Right cardiac atrium (tissue), 5 donors: ENCODE data around the gene DAPK2. TPM values are rescaled to one million over a fixed set of nuclear protein-coding genes. Genes with fewer than 3 reads are reported as not detected.

ENCODE experiments used
- ATAC-seq, 2 donors: fragments of 200-7000 bp; cut with Tn5 transposase; one replicate each; pipeline versions ENCODE4 v1.8.0 to v1.9.1; 2020; ENCODE audit warnings: moderate library complexity in 2 of 2, mild to moderate bottlenecking in 1 of 2
- DNase-seq, 3 donors: peaks; one replicate each; pipeline ENCODE4 v3.0.0-alpha.2; 2020
- H3K27ac ChIP-seq: one replicate; pipeline ENCODE4 v1.5.1; 2013; ENCODE audit warnings: mild to moderate bottlenecking, low read length, control low read depth, moderate library complexity
- H3K27me3 ChIP-seq: one replicate; pipeline ENCODE4 v1.6.1; 2013; ENCODE audit not compliant: control insufficient read depth, insufficient read depth
- H3K4me1 ChIP-seq: one replicate; pipeline ENCODE4 v1.6.1; 2013; ENCODE audit warnings: low read length; ENCODE audit not compliant: control insufficient read depth, insufficient read depth
- H3K4me3 ChIP-seq: one replicate; pipeline ENCODE4 v1.5.1; 2013; ENCODE audit warnings: low read length, control low read depth
- H3K9me3 ChIP-seq: one replicate; pipeline ENCODE4 v1.6.1; 2013; ENCODE audit warnings: low read length; ENCODE audit not compliant: control insufficient read depth
- WGBS: extraction: QIAGEN DNeasy Blood & Tissue Kit; methylation state at CpG from one replicate; pipeline ENCODE4 v1.1.7; 2013; 5-methylcytosine and 5-hydroxymethylcytosine counted together
- intact Hi-C, 4 donors: fragments of 100-400 bp; cut with DNase I; formaldehyde crosslinking; loops; one replicate each; pipeline versions ENCODE4 v1.11.0 to v1.14.0; 2022 to 2023
- polyA plus RNA-seq: library from polyadenylated mRNA; stranded (reverse); fragments of 200-250 nt; gene quantifications from one replicate; pipeline ENCODE4 v1.2.3, GENCODE V29; 2013
- total RNA-seq, 4 donors: library from RNA; stranded (reverse); fragmentation: NEBNext Ultra II Directional; extraction: Animal tissue kit (Norgen Biotek cat#: 25700); gene quantifications; one replicate each; pipeline ENCODE4 v1.2.1, GENCODE V29; 2021
- donor health status: healthy with polysubstance abuse.
- donor health status: DM: no; HTN: yes; CAD: no.
- donor health status: DM: no; HTN: no; CAD: no.
- donor health status: DM: no; HTN: yes; CAD: no; lungs with severe emphysema.
- donor health status: DM: yes; HTN: yes; CAD: no.

The DAPK2 gene
- total and polyA plus RNA-seq, 5 donors, result 48.8 to 95.1 (median 83.6) TPM

DNA sequence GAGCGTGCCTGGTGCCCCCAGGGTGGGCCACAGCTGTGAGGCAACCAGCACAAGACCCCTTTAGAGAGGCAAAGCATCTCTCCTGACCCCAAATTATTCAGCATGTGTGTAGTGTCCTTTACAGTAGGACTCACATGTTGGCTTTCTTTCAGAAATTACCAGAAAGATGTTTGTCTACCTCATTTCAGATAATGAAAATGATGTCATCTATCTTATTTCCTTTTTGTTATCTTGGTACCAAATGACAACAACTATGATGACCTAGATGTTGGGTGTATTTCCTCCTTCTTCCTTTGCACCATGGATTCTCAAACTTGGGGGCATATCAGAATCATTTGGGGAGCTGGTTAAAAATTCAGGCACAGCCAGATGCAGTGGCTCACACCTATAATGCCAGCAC lies 50.5 kb downstream of the DAPK2 start:
- peaks cover 33% of the 10 kb centered on the region for H3K4me1 ChIP-seq

GRCh38 chr15:63994073-63994600 lies 52.1 kb downstream of the DAPK2 start:
- Histone ChIP-seq H3K27ac (peak overlapping the region; percentile 35), H3K4me3 (no peak overlapping the region), H3K4me1 (peaks cover 34% of the 10 kb centered on the region), H3K9me3 (no peaks in the 10 kb centered on the region), H3K27me3 (no peaks in the 10 kb centered on the region)
- WGBS, result 40% methylated on average over 4 of the region's 4 CpGs
- ATAC-seq (no peak), DNase-seq (no peak)
- intact Hi-C loops, result no loop called here

More for the DNA sequence above, 50.5 kb downstream of the DAPK2 start:
- Histone ChIP-seq H3K9me3 (no peaks in the 10 kb centered on the region), H3K4me3 (no peak overlapping the region), H3K27me3 (no peaks in the 10 kb centered on the region), H3K27ac (no peak overlapping the region)
- DNase-seq (no peak), ATAC-seq (no peak)
- WGBS, result 93% methylated on average over 1 of the region's 1 CpG
- intact Hi-C loops, result no loop called here

DNA sequence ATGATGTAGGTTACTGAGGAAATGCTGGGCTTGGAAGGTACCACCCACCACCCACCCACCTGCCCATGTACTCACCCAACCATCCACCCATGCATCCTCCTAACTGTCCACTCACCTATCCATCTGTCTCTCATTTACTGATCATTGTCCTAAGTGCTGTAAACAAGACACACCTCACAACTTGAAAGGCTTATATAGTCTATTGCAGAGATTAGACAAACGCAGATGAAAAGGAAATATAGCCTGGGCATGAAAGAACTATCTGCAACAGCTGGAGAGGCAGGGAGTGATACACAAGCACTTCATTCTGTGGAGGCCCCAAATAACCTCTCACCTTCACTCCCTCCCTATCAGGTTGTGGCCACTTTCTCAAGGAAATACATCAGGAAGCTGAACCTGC lies 54.0 kb downstream of the DAPK2 start:
- H3K4me3 ChIP-seq, result no peak overlapping the region
- H3K4me1 ChIP-seq, result peaks cover 26% of the 10 kb centered on the region
- H3K27ac ChIP-seq, result peak overlapping the region; percentile 66
- H3K27me3 ChIP-seq, result no peaks in the 10 kb centered on the region
- WGBS, result 48% methylated on average over 1 of the region's 1 CpG
- ATAC-seq (no peak), DNase-seq (no peak)
- no peaks in the 10 kb centered on the region for H3K9me3 ChIP-seq
- intact Hi-C loops, result no loop called here

DNA sequence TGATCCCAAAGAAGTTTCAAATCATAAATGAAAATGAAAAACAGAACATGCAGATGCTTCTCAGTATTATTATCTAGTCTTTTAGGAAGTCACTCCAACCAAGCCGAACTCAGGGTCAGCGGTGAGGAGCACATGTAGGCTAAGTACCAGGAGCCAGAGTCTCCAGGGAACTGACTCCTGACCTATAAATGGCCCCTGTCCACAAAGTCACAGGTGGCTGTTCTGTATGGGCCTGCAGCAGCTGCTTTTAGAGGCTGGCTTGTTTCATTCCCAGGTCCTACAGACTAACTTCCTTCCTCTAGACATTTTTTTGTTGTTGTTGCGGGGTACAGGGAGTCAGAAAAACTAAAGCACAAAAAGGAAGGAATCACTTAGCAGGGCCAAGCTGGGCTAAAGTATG lies 54.6 kb downstream of the DAPK2 start:
- 53% methylated on average over 3 of the region's 3 CpGs for WGBS
- DNase-seq (no peak), ATAC-seq (no peak)
- Histone ChIP-seq H3K4me3 (no peak overlapping the region), H3K4me1 (peaks cover 26% of the 10 kb centered on the region), H3K9me3 (no peaks in the 10 kb centered on the region), H3K27ac (peak overlapping the region; percentile 28), H3K27me3 (no peaks in the 10 kb centered on the region)
- intact Hi-C loops, result no loop called here

- Histone ChIP-seq H3K4me1 (peaks cover 28% of the 10 kb centered on the region), H3K27ac (peak overlapping the region; percentile 5), H3K9me3 (no peaks in the 10 kb centered on the region), H3K4me3 (no peak overlapping the region), H3K27me3 (no peaks in the 10 kb centered on the region)
- no peak for ATAC-seq
- intact Hi-C loops, result no loop called here
- WGBS, result 64% methylated on average over 8 of the region's 8 CpGs
- no peak for DNase-seq
Measured at GRCh38 chr15:63990454-63990853, 55.8 kb downstream of the DAPK2 start.

DNA sequence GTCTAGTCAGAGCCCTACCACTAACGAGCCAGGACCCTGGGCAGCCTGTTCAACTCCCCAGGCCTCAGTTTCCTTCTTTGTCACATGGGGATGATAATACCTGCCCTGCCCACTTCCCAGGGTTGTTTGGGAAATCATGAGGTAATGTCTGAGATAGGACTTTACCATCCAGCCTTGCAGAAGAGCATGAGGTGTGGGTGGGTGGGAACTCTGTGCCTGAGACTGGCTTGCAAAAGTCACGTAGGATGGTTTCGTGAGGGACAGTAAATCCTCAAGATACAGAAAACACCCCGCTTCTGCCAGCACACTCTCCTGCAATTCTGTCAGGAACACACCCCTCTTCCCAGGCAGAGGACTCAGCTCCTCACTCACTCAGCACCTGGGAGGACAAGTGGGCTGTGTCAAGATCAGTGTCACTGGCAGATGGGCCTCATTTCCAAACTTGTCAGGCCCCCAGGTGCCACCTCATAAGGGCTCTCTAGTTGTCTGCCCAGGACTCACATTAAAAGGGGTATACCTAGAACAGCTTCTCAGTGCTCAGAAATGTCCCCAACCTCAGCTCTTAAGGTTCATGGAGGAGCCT lies 58.4 kb downstream of the DAPK2 start:
- Histone ChIP-seq H3K4me1 (peaks cover 29% of the 10 kb centered on the region), H3K9me3 (no peaks in the 10 kb centered on the region), H3K27ac (peak overlapping the region; percentile 91), H3K4me3 (no peak overlapping the region), H3K27me3 (no peaks in the 10 kb centered on the region)
- ATAC-seq (peak; percentile 23 to 38), DNase-seq (peak; percentile 40 to 74 (median 62))
- intact Hi-C loops, result loop anchor here in 1 of 4 donors (10.0 kb wide), 1 partner anchor 57 kb away; the partner anchor contains the start of gene DAPK2
- 68% methylated on average over 4 of the region's 4 CpGs for WGBS

- intact Hi-C loops, result loop anchor here in 1 of 4 donors (10.0 kb wide), 1 partner anchor 58 kb away; the partner anchor contains the start of gene DAPK2
- Histone ChIP-seq H3K27ac (peak overlapping the region; percentile 91), H3K9me3 (no peaks in the 10 kb centered on the region), H3K4me3 (no peak overlapping the region), H3K27me3 (no peaks in the 10 kb centered on the region), H3K4me1 (peaks cover 27% of the 10 kb centered on the region)
- no peak for ATAC-seq
- 69% methylated on average over 3 of the region's 3 CpGs for WGBS
- DNase-seq, result no peak
Measured at GRCh38 chr15:63986751-63987341, 59.4 kb downstream of the DAPK2 start.

DNA sequence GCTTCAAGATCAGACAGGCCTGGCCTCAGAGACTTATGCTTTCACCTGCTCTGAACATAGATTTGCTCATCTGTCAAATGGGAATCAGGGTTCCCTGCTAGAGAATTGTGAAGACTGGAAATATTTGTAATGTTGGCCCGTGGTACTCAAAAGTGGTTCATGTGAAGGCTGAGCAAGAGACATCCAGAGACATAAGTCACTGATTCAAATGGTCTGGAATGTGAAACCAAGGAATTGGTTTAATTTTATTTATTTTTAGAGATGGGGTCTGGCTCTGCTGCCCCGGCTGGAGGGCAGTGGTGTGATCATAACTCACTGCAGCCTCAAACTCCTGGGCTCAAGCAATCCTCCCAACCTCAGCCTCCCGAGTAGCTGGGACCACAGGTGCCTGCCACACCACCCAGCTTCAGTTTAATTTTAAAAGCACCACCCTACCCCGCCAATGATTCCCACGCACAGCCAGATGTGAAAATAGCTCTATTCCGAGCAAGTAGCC lies 60.1 kb downstream of the DAPK2 start:
- no peaks in the 10 kb centered on the region for H3K9me3 ChIP-seq
- H3K27ac ChIP-seq, result peak overlapping the region; percentile 85
- ATAC-seq (no peak), DNase-seq (no peak)
- intact Hi-C loops, result loop anchor here in 1 of 4 donors (10.0 kb wide), 1 partner anchor 59 kb away; the partner anchor contains the start of gene DAPK2
- 71% methylated on average over 6 of the region's 6 CpGs for WGBS
- H3K4me3 ChIP-seq, result no peak overlapping the region
- peaks cover 26% of the 10 kb centered on the region for H3K4me1 ChIP-seq
- H3K27me3 ChIP-seq, result no peaks in the 10 kb centered on the region

- WGBS, result 47% methylated on average over 17 of the region's 17 CpGs
- peaks cover 19% of the 10 kb centered on the region for H3K4me1 ChIP-seq
Measured at GRCh38 chr15:63985221-63986184, 60.8 kb downstream of the DAPK2 start.

GRCh38 chr15:63984331-63984730 lies 62.0 kb downstream of the DAPK2 start:
- no peaks in the 10 kb centered on the region for H3K9me3 ChIP-seq
- WGBS, result 84% methylated on average over 3 of the region's 3 CpGs
- intact Hi-C loops, result loop anchor here in 1 of 4 donors (10.0 kb wide), 1 partner anchor 60 kb away; the partner anchor contains the start of gene DAPK2

More at GRCh38 chr15:63985221-63986184, 60.8 kb downstream of the DAPK2 start:
- ATAC-seq (peak; percentile 90 to 94), DNase-seq (peak; percentile 92 to 97 (median 94))
- H3K9me3 ChIP-seq, result no peaks in the 10 kb centered on the region
- no peaks in the 10 kb centered on the region for H3K27me3 ChIP-seq
- intact Hi-C loops, result loop anchor here in 1 of 4 donors (10.0 kb wide), 1 partner anchor 59 kb away; the partner anchor contains the start of gene DAPK2
- no peak overlapping the region for H3K4me3 ChIP-seq
- peak overlapping the region; percentile 92 for H3K27ac ChIP-seq

More at GRCh38 chr15:63984331-63984730, 62.0 kb downstream of the DAPK2 start:
- H3K4me1 ChIP-seq, result peaks cover 17% of the 10 kb centered on the region
- no peaks in the 10 kb centered on the region for H3K27me3 ChIP-seq
- no peak for ATAC-seq
- DNase-seq, result no peak
- H3K4me3 ChIP-seq, result no peak overlapping the region
- peak overlapping the region; percentile 92 for H3K27ac ChIP-seq
